ENCODE data around the gene USP47.

Gene USP47

GRCh38 chr11:11813288-11813962 lies 28.3 kb upstream of the USP47 start:
- TF ChIP-seq, protein P1, sequence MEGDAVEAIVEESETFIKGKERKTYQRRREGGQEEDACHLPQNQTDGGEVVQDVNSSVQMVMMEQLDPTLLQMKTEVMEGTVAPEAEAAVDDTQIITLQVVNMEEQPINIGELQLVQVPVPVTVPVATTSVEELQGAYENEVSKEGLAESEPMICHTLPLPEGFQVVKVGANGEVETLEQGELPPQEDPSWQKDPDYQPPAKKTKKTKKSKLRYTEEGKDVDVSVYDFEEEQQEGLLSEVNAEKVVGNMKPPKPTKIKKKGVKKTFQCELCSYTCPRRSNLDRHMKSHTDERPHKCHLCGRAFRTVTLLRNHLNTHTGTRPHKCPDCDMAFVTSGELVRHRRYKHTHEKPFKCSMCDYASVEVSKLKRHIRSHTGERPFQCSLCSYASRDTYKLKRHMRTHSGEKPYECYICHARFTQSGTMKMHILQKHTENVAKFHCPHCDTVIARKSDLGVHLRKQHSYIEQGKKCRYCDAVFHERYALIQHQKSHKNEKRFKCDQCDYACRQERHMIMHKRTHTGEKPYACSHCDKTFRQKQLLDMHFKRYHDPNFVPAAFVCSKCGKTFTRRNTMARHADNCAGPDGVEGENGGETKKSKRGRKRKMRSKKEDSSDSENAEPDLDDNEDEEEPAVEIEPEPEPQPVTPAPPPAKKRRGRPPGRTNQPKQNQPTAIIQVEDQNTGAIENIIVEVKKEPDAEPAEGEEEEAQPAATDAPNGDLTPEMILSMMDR (IDR thresholded peaks at IDR 0.05; ENCODE audit: low read depth, low read length, missing control alignments): no peak
- peak overlapping the region; percentile 74 for H3K27ac ChIP-seq
- H3K36me3 ChIP-seq (replicated peaks): no peaks in the 10 kb centered on the region
- H3K27me3 ChIP-seq (replicated peaks): no peaks in the 10 kb centered on the region
- DNase-seq: peak; percentile 97
- no peak overlapping the region for H3K4me3 ChIP-seq (ENCODE audit: low read depth, low read length)
- in situ Hi-C loops (cut with HindIII; ENCODE audit: low pct_ligation_motif_present, low sequenced_read_pairs): no loop called here

DNA sequence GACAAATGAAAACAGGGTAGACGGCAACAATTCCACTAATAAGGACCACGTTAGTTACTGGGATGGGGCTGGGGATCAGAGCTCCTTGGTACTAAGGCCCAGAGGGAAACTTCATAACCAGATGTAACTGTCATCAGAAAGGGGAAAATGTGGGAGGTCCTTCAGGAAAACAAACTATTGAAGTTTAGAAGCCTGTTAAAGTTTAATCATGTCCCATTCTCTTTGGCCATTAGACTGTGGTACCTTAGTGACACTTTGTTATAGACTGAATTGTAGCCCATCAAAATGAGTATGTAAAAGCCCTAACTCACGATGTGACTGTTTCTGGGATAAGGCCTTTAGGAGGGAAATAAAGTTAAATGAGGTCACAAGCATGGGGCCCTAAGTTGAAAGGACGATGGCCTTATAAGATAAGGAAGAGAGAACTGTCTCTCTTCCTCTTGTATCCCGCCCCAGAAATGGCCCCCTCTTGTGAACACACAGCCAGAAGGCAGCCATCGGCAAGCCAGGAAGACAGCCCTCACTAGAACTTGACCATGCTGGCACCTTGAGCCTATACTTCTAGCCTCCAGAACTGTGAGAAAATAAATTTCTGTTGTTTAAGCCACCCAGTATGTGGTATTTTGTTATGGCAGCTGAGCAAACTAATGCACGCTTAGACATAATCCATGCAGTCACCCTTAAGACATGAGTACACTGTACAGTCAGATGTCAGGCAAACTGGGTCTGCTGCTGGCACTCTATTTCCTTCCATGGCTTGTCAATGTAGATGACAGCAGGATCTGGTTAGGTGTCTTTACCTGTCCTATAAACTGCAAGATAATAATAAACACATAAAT lies 26.9 kb upstream of the USP47 start:
- TF ChIP-seq, protein P1 (IDR thresholded peaks at IDR 0.05; ENCODE audit: low read depth, low read length, missing control alignments): no peak
- Histone ChIP-seq H3K36me3 (replicated peaks) (no peaks in the 10 kb centered on the region), H3K27ac (no peak overlapping the region), H3K4me3 (ENCODE audit: low read depth, low read length) (no peak overlapping the region), H3K27me3 (replicated peaks) (no peaks in the 10 kb centered on the region)
- in situ Hi-C loops (cut with HindIII; ENCODE audit: low pct_ligation_motif_present, low sequenced_read_pairs): no loop called here
- no peak for DNase-seq

GRCh38 chr11:11816511-11817314 lies 25.1 kb upstream of the USP47 start:
- Histone ChIP-seq H3K4me3 (ENCODE audit: low read depth, low read length) (no peak overlapping the region), H3K27ac (no peak overlapping the region), H3K36me3 (replicated peaks) (no peaks in the 10 kb centered on the region), H3K27me3 (replicated peaks) (no peaks in the 10 kb centered on the region)
- TF ChIP-seq, protein P1 (IDR thresholded peaks at IDR 0.05; ENCODE audit: low read depth, low read length, missing control alignments): no peak
- in situ Hi-C loops (cut with HindIII; ENCODE audit: low pct_ligation_motif_present, low sequenced_read_pairs): no loop called here
- no peak for DNase-seq

DNA sequence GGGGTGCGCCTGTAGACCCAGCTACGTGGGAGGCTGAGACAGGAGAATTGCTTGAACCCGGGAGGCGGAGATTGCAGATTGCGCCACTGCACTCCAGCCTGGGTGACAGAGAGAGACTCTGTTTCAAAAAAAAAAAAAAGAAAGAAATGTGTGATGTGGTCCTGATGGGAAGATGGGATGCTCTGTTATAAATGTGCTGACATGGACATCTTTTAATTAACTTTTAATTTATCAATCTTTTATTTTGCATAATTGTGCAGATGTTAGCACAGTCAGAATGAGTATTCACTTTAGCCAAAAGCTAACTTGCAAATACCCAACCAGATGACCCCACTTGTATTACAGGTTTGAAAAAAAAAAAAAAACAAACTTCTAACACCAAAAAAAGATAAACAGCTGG lies 23.8 kb upstream of the USP47 start:
- TF ChIP-seq, protein P1 (IDR thresholded peaks at IDR 0.05; ENCODE audit: low read depth, low read length, missing control alignments): no peak
- Histone ChIP-seq H3K27ac (no peak overlapping the region), H3K4me3 (ENCODE audit: low read depth, low read length) (no peak overlapping the region), H3K36me3 (replicated peaks) (no peaks in the 10 kb centered on the region), H3K27me3 (replicated peaks) (no peaks in the 10 kb centered on the region)
- in situ Hi-C loops (cut with HindIII; ENCODE audit: low pct_ligation_motif_present, low sequenced_read_pairs): no loop called here
- DNase-seq: no peak

DNA sequence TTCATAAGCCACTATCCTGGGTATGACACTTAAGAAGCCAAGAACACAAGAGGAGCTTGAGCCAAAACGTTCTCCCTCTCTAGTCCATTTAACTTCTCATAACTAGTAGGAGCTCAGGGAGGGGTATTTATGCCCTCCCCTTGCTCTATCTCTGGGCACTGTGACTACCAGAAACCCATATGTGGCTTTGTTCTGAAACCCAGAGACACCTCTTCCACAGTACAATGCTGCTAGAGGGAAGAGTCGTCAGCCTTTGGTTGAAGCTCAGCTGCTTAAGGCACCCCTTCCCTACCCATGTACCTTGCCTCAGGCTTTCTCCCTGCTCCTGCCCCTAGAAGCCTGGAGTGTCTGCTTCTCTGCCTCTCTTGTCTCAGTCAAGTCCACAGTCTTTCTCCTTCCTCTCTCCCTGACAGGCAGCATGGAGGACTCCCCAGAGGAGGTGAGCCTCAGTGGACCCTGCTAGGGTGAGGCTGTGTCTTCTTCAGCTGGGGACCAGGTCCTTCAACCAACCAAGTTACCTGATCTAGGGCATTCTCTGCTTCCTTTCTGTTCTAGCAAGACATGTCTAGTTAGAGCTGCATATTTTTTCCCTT lies 23.1 kb upstream of the USP47 start:
- H3K4me3 ChIP-seq (ENCODE audit: low read depth, low read length): no peak overlapping the region
- H3K27ac ChIP-seq: no peak overlapping the region
- DNase-seq: no peak
- in situ Hi-C loops (cut with HindIII; ENCODE audit: low pct_ligation_motif_present, low sequenced_read_pairs): no loop called here
- no peaks in the 10 kb centered on the region for H3K36me3 ChIP-seq (replicated peaks)
- TF ChIP-seq, protein P1 (IDR thresholded peaks at IDR 0.05; ENCODE audit: low read depth, low read length, missing control alignments): no peak
- H3K27me3 ChIP-seq (replicated peaks): no peaks in the 10 kb centered on the region
